ENCODE measurements around the gene FAAH2.
"Not testable (repeated sequence)": the region's sequence is repeated elsewhere in the genome, so short reads cannot be mapped to it uniquely, and the experiment has no call there.

FAAH2 gene

DNA sequence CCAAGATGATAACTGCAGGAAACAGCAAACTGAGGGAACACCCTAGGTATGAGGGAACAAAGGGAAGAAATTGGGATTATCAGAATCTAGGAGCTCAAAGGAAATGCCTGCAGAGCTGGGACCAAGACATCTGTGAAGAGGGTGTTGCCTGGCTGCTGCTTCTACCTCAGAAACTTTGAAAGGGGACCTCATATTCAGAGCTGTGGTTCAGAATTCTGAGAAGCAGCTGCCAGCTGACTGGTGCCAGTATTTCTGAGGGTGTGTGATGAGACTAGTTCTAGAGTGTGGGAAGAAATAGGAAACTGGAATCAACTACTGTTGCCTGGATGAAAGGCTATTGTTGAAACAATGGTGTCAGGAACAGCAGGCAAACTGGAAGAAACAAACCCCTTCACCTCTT lies 8.5 kb downstream of the FAAH2 start:
- Histone ChIP-seq H3K4me3 (replicated peaks; ENCODE audit: low read depth, low read length) (no peak overlapping the region), H3K36me3 (ENCODE audit: control insufficient read depth, insufficient read depth, low read length) (no peaks in the 10 kb centered on the region), H3K27me3 (replicated peaks; ENCODE audit: control insufficient read depth, insufficient read depth, low read length) (no peaks in the 10 kb centered on the region)
- DNase-seq (ENCODE audit: extremely low read depth, insufficient read length): no peak
- TF ChIP-seq, protein P1, sequence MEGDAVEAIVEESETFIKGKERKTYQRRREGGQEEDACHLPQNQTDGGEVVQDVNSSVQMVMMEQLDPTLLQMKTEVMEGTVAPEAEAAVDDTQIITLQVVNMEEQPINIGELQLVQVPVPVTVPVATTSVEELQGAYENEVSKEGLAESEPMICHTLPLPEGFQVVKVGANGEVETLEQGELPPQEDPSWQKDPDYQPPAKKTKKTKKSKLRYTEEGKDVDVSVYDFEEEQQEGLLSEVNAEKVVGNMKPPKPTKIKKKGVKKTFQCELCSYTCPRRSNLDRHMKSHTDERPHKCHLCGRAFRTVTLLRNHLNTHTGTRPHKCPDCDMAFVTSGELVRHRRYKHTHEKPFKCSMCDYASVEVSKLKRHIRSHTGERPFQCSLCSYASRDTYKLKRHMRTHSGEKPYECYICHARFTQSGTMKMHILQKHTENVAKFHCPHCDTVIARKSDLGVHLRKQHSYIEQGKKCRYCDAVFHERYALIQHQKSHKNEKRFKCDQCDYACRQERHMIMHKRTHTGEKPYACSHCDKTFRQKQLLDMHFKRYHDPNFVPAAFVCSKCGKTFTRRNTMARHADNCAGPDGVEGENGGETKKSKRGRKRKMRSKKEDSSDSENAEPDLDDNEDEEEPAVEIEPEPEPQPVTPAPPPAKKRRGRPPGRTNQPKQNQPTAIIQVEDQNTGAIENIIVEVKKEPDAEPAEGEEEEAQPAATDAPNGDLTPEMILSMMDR (IDR thresholded peaks at IDR 0.05; ENCODE audit: insufficient read depth, low read length, poor library complexity, severe bottlenecking): no peak

DNA sequence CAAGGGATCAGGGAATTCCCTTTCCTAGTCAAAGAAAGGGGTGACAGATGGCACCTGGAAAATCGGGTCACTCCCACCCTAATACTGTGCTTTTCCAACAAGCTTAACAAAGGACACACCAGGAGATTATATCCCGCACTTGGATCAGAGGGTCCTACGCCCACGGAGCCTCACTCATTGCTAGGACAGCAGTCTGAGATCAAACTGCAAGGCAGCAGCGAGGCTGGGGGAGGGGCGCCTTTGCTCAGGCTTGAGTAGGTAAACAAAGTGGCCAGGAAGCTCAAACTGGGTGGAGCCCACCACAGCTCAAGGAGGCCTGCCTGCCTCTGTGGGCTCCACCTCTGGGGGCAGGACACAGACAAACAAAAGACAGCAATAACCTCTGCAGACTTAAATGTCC lies 9.2 kb downstream of the FAAH2 start:
- not testable (repeated sequence) for H3K27me3 ChIP-seq (replicated peaks; ENCODE audit: control insufficient read depth, insufficient read depth, low read length); DNase-seq (ENCODE audit: extremely low read depth, insufficient read length); H3K36me3 ChIP-seq (ENCODE audit: control insufficient read depth, insufficient read depth, low read length); H3K4me3 ChIP-seq (replicated peaks; ENCODE audit: low read depth, low read length)

DNA sequence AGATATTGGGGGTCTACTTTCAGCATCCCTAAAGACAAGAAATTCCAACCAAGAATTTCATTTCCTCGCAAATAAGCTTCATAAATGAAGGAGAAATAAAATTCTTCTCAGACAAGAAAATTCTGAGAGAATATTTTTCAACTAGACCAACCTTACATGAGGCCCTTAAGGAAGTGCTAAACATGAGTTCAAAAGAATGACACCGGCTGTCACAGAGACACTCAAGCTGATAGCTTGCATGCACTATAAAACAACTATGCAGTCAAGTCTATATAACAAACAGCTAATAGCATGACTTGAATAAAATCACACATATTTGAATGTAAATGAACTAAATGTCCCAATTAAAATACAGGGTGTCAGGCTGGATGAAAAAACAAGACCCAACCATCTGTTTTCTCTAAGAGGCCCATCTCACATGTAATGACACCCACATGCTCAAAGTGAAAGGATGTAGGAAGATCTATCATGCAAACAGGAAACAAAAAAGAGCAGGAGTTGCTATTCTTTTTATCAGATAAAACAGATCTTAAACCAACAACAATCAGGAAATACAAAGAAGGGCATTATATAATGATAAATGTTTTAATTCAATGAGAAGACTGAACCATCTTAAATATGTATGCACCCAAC lies 27.2 kb downstream of the FAAH2 start:
- no peaks in the 10 kb centered on the region; the same call in 1 of the 2 replicates for H3K36me3 ChIP-seq (ENCODE audit: control insufficient read depth, insufficient read depth, low read length)
- TF ChIP-seq, protein P1 (IDR thresholded peaks at IDR 0.05; ENCODE audit: insufficient read depth, low read length, poor library complexity, severe bottlenecking): no peak
- no peaks in the 10 kb centered on the region for H3K27me3 ChIP-seq (replicated peaks; ENCODE audit: control insufficient read depth, insufficient read depth, low read length)
- no peak overlapping the region for H3K4me3 ChIP-seq (replicated peaks; ENCODE audit: low read depth, low read length)
- no peak for DNase-seq (ENCODE audit: extremely low read depth, insufficient read length)

DNA sequence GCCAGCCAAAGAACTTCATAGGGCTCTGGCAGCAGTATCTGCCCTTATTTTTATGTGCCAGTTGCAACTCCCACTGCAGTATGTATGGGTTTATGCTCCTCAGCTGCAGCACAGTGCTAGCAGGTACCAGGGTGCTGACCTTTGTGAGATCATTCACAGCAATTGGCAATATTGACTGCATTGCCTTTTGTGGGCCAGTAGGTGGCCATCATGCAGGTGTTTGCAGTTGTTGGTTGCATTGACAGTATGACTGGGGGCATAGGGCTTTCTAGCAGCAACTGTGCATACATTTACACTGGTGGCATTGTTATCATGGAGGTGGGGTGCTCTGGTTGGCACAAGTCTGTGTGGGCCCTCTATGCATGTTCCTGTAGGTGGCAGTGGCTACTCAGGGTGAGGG lies 42.5 kb downstream of the FAAH2 start:
- H3K27me3 ChIP-seq (replicated peaks; ENCODE audit: control insufficient read depth, insufficient read depth, low read length): no peaks in the 10 kb centered on the region
- no peak overlapping the region for H3K4me3 ChIP-seq (replicated peaks; ENCODE audit: low read depth, low read length)
- TF ChIP-seq, protein P1 (IDR thresholded peaks at IDR 0.05; ENCODE audit: insufficient read depth, low read length, poor library complexity, severe bottlenecking): no peak
- no peaks in the 10 kb centered on the region for H3K36me3 ChIP-seq (ENCODE audit: control insufficient read depth, insufficient read depth, low read length)
- DNase-seq (ENCODE audit: extremely low read depth, insufficient read length): no peak

DNA sequence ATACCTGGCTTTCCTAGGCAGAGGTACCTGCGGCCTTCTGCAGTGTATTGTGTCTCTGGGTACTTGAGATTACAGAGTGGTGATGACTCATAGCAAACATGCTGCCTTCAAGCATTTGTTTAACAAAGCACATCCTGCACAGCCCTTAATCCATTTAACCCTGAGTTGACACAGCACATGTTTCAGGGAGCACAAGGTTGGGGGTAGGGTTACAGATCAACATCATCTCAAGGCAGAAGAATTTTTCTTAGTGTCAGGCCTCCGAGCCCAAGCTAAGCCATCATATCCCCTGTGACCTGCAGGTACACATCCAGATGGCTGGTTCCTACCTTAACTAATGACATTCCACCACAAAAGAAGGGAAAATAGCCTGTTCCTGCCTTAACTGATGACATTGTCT lies 49.3 kb downstream of the FAAH2 start:
- H3K4me3 ChIP-seq (replicated peaks; ENCODE audit: low read depth, low read length); H3K27me3 ChIP-seq (replicated peaks; ENCODE audit: control insufficient read depth, insufficient read depth, low read length); H3K36me3 ChIP-seq (ENCODE audit: control insufficient read depth, insufficient read depth, low read length); DNase-seq (ENCODE audit: extremely low read depth, insufficient read length): not testable (repeated sequence)

DNA sequence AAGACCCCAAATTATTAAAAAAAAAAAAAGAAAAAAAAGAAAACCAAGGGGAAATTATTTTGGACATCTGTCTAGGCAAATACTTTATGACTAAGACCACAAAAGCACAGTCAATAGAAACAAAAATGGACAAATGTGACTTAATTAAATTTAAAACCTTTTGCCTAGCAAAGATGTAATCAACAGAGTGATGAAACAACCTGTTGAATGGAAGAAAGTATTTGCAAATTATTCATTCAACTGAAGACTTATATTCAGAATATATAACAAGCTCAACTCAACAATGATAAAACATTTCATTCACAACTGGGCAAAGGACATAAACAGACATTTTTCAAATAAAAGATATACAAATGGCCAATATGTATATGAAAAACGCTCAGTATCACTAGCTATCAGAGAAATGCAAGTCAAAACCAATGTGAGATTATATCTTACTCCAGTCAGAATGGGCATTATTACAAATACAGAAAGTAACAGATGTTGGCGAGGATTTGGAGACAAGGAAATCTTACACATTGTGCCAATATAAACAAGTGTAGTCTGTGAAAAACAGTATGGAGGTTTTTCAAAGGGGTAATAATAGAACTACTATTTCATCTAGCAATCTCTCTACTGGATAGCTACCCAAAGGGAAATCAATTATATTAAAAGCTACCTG lies 67.1 kb downstream of the FAAH2 start:
- no peaks in the 10 kb centered on the region for H3K27me3 ChIP-seq (replicated peaks; ENCODE audit: control insufficient read depth, insufficient read depth, low read length)

More for the DNA sequence above, 67.1 kb downstream of the FAAH2 start:
- DNase-seq (ENCODE audit: extremely low read depth, insufficient read length): no peak
- no peaks in the 10 kb centered on the region for H3K36me3 ChIP-seq (ENCODE audit: control insufficient read depth, insufficient read depth, low read length)
- TF ChIP-seq, protein P1 (IDR thresholded peaks at IDR 0.05; ENCODE audit: insufficient read depth, low read length, poor library complexity, severe bottlenecking): no peak
- H3K4me3 ChIP-seq (replicated peaks; ENCODE audit: low read depth, low read length): no peak overlapping the region
